Measurements from ENCODE around the gene PDCD1.

DNA sequence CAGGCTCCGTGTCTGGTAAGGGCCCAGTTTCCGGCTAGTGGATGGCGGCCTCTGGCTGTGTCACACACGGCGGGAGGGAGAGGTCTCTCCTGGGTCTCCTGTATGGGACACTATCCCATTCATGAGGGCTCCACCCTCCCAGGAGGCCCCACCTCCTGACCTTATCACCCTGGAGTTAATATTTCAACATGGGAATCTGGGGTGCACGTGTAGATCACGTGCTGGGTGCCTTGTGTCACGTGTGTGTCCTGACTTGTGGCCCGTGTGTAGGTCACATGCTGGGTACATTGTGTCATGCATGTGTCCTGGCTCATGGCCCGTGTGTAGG is 39.8 kb downstream of the PDCD1 start:
- no peak for TF ChIP-seq LEF1 (IDR thresholded peaks at IDR 0.05; ENCODE audit: borderline replicate concordance)
- TF ChIP-seq FOXA1 (IDR thresholded peaks at IDR 0.05), result no peak
- no peak for TF ChIP-seq HDGF (IDR thresholded peaks at IDR 0.05; ENCODE audit: borderline replicate concordance)
- no peak for TF ChIP-seq CTBP1 (IDR thresholded peaks at IDR 0.05; ENCODE audit: borderline replicate concordance)
- no peak for TF ChIP-seq SP1 (IDR thresholded peaks at IDR 0.05)
- no peak for TF ChIP-seq ZNF384 (IDR thresholded peaks at IDR 0.05)
- no peak for TF ChIP-seq FOXK2 (IDR thresholded peaks at IDR 0.05)
- no peak for TF ChIP-seq ELF4 (IDR thresholded peaks at IDR 0.05)

Data from HEK293T (cell line).